T-helper 1 cell treated with Interleukin-12 subunit alpha and Interleukin-12 subunit beta and Interleukin-4 antibody, amounts not matched to agents 30 ng/mL and 1 ng/mL, for 36 hours (primary cell): Measurements from ENCODE around the gene ATP8B3. TPM values are rescaled to one million over a fixed set of nuclear protein-coding genes. Genes with fewer than 3 reads are reported as not detected.

Experiments
- intact Hi-C: fragments of 100-400 bp; cut with micrococcal nuclease; formaldehyde crosslinking; loops from one replicate; pipeline ENCODE4 v1.15.1; 2024
- total RNA-seq: library from RNA; stranded (reverse); gene quantifications from 2 replicates; pipeline ENCODE4 v1.2.3, GENCODE V29; 2022

ATP8B3 gene
- total RNA-seq, 1 donor from 2014 or later = 14.2 TPM

DNA sequence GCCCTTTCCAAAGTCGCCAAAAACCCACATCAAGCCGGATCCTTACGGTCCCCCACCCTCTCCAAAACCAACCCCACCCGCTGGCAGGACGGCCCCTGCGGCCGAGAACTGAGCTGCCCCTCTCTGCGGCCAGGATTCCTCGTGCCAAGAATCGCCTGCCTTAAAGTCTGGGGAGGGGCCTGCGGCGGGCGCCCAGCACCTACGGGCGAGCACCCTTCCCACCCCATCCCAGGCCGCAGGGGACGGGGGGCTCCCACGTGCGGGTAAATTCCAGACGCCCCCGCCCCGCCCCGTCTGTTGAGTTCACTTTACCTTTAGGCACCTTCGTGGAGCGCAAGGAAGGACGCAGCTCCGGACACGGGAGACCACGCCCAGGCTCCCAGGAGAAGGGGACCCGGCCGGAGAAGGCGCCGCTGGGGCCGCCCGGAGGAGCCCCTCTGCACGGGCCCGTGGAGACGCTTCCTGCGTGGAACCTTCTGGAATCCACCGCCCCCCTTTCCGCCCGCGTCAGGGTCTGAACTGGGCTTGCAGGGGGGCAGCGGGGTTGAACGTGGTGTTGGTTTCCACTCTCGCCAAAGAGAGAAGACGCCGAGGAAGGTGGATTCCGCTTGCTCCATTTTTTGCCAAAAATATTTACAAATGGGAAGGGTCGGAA, 36.0 kb downstream of the ATP8B3 start:
- intact Hi-C loops = no loop called here

GRCh38 chr19:1774989-1775772, 36.9 kb downstream of the ATP8B3 start:
- intact Hi-C loops = no loop called here

- intact Hi-C loops = no loop called here
Observed at GRCh38 chr19:1773184-1773583, 38.9 kb downstream of the ATP8B3 start.

GRCh38 chr19:1770866-1771576, 41.1 kb downstream of the ATP8B3 start:
- intact Hi-C loops = no loop called here

DNA sequence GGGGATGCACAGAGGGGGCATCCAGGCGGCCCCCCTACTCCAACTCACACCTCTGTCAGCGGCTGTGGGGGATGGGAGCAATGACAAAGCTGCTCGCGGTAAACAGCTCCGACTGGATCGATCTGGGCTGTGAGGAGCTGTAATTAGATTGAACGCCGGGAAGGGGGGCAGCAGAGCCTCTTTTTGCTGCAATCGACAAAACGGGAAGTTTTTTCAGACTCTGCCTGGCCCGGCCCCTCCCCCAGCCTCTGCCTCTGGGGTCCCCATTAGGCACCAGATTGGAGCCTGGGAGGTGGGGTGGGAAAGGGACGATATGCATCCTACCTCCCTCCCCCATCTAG, 42.5 kb downstream of the ATP8B3 start:
- intact Hi-C loops = no loop called here

GRCh38 chr19:1768918-1769644, 43.0 kb downstream of the ATP8B3 start:
- intact Hi-C loops = no loop called here

DNA sequence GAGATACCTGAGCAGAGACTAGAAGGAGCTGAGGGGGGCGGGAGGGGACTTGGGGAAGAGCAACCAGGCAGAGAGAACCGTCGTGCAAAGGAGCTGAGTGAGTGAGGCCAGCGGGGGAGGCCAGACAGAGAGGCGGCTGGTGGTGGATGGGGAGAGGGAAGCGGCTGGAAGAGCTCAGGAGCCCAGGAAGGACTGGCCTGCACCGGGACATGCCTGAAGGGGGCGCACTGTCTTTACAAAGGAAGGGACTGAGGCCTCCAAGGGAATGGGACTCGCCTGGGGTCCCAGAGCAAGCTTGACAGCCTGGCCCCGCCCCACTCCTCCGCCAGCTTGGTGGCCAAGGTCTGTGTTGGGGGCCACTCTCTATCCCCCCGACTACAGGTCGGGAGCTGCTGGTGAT, 43.8 kb downstream of the ATP8B3 start:
- intact Hi-C loops = no loop called here

- intact Hi-C loops = loop anchor here (1.0 kb wide), 2 partner anchors 95 to 221 kb away; no protein-coding TSS in a partner anchor
Observed at GRCh38 chr19:1767464-1767933, 44.6 kb downstream of the ATP8B3 start.

GRCh38 chr19:1766800-1767352, 45.2 kb downstream of the ATP8B3 start:
- intact Hi-C loops = loop anchor here (1.0 kb wide), 2 partner anchors 95 to 221 kb away; no protein-coding TSS in a partner anchor

DNA sequence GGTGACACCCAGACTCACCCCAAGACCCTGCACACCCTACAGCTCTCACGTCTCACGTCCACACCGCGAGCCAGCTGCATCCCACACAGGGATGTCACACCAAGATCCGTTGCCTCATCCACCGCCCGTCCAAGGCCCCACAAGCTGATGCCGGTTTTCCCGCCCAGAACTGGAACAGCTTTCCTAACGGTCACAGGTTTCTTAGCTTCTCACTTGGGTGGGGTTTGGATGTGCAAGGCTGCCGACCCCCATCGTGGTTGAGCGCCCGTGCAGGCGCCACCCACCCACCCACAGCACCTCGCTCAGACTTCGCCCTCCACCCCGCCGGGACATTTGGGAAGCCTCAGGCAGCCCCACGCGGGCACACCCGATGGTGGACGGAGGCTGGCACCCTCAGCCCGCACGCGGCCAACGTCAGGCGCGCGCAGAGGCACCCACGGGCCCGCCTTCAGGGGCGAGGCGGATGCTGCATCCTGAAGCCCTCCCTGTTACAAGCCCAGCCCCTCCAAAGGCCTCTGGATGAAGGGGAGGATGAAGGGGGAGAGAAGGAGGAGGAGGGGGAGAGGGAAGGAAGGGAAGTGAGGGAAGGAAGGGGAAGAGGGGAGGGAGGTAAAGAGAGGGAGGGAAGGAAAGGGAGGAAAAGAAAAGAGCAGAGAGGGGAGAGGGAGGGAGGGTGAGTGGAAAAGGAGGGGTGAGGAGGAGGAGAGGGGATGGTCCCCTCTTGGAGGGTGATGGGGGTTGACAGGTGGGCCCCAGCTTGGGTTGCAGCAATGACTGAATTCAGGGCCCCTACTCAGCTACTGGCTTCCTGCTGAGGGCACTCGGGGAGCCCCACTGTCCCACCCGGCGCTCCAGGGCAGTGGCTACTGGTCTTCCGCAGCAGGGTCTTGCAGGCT, 45.9 kb downstream of the ATP8B3 start:
- intact Hi-C loops = no loop called here

DNA sequence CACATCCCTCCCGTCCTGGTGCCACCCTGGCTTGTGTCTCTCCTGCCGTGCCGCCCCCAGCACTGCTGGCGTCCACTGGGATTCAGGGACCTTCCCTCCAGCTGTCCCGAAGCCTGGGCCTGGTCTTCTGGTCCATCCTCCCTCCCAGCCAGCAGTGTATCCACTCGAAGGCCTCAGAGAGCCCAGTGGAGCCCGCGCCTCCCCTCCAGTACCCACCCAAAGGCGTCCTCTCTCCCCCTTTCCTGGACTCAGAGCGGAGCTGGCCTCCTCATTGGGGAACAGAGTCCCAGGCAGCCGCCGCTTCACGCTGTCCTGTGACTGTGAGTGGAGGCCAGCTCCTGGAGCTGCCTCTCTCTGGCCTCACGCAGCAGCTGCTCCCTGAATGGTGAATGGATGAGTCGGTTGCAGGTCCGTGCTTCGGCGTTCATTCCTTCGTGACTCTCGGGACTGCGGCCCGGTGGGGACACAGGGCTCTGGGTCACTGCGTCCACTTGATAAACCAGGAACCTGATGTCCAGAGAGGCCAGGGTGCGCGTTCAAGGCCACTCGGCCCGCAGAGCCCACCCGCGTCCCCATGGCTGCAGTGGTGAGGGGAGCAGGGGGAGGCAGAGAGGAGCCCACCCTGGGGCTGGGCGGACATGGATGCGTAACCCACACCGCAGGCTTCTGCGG, 46.7 kb downstream of the ATP8B3 start:
- intact Hi-C loops = no loop called here

- intact Hi-C loops = no loop called here
Observed at GRCh38 chr19:1764729-1765128, 47.3 kb downstream of the ATP8B3 start.

- intact Hi-C loops = no loop called here
Observed at GRCh38 chr19:1763648-1764639, 48.1 kb downstream of the ATP8B3 start.

DNA sequence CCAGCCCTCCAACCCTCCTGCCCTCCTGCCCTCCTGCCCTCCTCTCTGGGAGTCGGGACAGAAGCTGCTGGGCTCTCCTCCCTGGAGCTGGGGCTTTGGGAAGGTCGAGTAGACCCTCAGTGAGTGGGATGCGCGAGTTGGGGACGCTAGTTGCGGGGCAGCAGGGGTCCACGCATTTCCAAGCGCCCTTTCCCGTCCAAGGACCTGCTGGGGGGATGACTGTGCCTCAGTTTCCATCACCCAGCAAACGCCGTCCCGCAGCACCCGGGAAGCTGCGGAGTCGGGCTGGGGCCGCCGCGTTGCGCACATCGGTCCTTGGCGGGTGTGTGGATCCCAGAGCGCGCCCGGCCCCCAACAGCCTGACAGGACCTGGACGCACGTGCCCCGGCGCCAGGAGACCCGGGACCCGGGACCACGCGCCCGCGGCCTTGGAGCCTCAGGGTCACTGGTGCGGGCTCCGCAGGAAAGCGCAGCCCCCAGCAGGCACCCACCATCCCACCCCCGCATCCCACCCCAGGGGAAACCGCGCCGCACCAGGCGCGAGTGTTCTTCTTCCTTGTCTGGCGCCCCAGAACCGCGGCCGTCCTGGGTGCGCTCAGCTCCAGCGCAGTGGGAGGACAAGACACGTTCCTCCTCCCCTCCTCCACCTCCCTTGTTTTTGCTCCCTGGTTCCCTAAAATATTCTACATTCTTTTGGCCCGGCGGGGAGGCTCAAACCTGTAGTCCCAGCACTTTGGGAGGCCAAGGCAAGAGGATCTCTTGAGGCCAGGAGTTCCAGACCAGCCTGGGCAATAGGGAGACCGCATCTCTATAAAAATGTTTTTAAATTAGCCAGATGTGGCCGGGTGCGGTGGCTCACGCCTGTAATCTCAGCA, 49.6 kb downstream of the ATP8B3 start:
- intact Hi-C loops = no loop called here

DNA sequence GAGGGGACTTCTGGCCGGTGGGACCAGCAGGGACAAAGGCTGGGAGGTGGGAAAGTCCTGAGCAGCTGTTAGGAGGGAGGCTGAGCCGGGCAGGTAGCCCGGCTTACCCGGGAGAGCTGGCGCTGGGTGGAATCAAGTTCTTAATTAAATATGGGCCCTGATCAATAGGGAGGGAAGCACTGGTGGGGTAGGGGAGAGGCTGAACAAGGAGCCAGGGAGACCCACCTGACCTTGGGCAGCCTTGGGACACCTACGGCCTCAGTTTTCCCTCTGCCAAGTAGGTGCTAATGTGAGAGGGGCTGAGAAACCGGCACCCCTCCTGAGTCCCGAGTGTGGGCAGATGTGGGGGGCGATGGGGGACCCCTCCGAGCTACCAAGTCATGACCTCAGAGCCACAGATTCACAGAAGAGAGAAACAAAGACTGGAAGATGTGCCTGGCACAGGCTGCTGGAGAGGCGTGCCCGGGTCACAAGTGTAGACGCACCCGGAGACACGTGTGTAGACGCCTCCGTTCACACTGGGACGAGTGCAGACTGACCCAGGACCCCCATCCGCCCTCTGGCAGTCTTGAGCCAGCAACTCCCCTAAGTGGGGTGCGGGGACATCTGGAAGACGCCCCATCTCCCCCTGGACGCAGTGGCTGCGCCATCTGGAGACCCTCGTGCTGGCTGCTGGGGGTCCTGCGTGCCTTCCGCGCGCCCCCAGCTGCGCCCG, 50.4 kb downstream of the ATP8B3 start:
- intact Hi-C loops = loop anchor here (2.0 kb wide), 1 partner anchor 293 kb away; no protein-coding TSS in a partner anchor

- intact Hi-C loops = loop anchor here (2.0 kb wide), 1 partner anchor 292 kb away; no protein-coding TSS in a partner anchor
Observed at GRCh38 chr19:1760786-1761527, 51.1 kb downstream of the ATP8B3 start.
